Esophagus (tissue), 2 donors: Measurements from ENCODE around the gene FUT9. TPM values are rescaled to one million over a fixed set of nuclear protein-coding genes. Genes with fewer than 3 reads are reported as not detected.
"Not testable (repeated sequence)": the region's sequence is repeated elsewhere in the genome, so short reads cannot be mapped to it uniquely, and the experiment has no call there.

Experiments used
- H3K27ac ChIP-seq, 2 donors: one replicate each; pipeline ENCODE4 v1.5.1; 2013; ENCODE audit warnings: low read depth in 2 of 2, mild to moderate bottlenecking in 2 of 2, inconsistent platforms in 1 of 2, low read length in 1 of 2, moderate library complexity in 1 of 2
- H3K27me3 ChIP-seq, 2 donors: one replicate each; pipeline ENCODE4 v1.6.1; 2013; ENCODE audit warnings: low read length in 2 of 2, control low read depth in 1 of 2, mild to moderate bottlenecking in 1 of 2; ENCODE audit not compliant: insufficient read depth in 2 of 2, control insufficient read depth in 1 of 2
- H3K36me3 ChIP-seq, 2 donors: one replicate each; pipeline ENCODE4 v1.6.1; 2013; ENCODE audit warnings: low read length in 1 of 2; ENCODE audit not compliant: control insufficient read depth in 2 of 2, insufficient read depth in 2 of 2
- H3K4me1 ChIP-seq, 2 donors: one replicate each; pipeline ENCODE4 v1.6.1; 2013; ENCODE audit warnings: low read length in 1 of 2; ENCODE audit not compliant: control insufficient read depth in 2 of 2, insufficient read depth in 2 of 2
- H3K4me3 ChIP-seq, 2 donors: one replicate each; pipeline ENCODE4 v1.5.1; 2013; ENCODE audit warnings: low read length in 2 of 2, mild to moderate bottlenecking in 2 of 2, low read depth in 1 of 2, moderate library complexity in 1 of 2
- H3K9me3 ChIP-seq, 2 donors: one replicate each; pipeline ENCODE4 v1.6.1; 2013; ENCODE audit warnings: mild to moderate bottlenecking in 2 of 2, low read depth in 1 of 2, low read length in 1 of 2, moderate library complexity in 1 of 2; ENCODE audit not compliant: control insufficient read depth in 2 of 2, insufficient read depth in 1 of 2
- whole genome bisulfite sequencing, 2 donors: extraction: QIAGEN DNeasy Blood & Tissue Kit; methylation state at CpG; one replicate each; pipeline ENCODE4 v1.1.7; 2013; 5-methylcytosine and 5-hydroxymethylcytosine counted together
- polyA plus RNA-seq, 2 donors: library from polyadenylated mRNA; stranded (reverse); fragments of 200-250 nt; gene quantifications; one replicate each; pipeline ENCODE4 v1.2.3, GENCODE V29; 2013
- donor health status: healthy with polysubstance abuse.
- donor health status: Bipolar disorder and iron deficiency.

The FUT9 gene
- polyA plus RNA-seq, 2 donors = under 0.01 TPM; not detected in 1

DNA sequence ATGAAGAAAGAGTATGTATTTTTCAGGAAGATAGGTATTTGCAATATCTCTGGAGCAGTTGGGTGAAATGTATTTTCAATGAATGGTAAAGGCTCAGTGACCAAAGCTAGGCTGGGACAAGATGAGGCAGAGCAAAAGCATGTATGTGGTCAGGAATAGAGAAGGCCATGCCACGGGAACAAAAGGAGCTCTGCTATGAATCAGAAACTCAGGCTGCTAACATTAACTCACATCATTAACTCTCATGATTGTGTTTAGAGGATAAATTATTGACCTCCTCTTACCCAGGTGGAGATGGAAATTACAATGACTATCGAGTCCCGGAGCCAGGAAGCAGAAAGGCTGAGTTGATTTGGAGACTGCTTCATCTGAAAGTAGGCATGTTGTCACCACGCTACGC, 220.2 kb downstream of the FUT9 start:
- Histone ChIP-seq H3K27ac (no peak overlapping the region), H3K4me3 (no peak overlapping the region), H3K36me3 (no peaks in the 10 kb centered on the region), H3K27me3 (no peaks in the 10 kb centered on the region), H3K4me1 (no peaks in the 10 kb centered on the region), H3K9me3 (peaks cover 0 to 3% of the 10 kb centered on the region in 2 donors)
- 81 to 89% methylated on average over 5 of the region's 5 CpGs for WGBS, 2 donors

DNA sequence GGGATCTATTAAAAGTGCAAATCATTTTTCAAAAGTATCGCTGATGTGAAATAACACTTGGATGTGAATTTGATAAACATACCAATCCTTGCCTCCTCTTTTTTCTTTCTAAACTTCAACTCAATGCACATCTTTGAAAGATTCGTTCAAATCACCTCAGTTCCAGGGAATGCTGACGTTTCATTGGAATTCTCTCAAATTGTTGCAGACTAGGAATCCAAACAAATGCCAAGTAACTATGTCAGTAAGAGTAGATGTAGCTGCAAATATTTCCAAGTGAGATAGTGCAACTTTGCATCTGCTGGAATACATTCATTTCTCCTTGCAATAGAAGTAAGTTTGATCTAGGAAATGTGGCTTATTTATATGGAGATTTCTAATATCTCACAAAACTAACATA, 220.7 kb downstream of the FUT9 start:
- 41 to 49% methylated on average over 3 of the region's 3 CpGs for WGBS, 2 donors
- Histone ChIP-seq H3K27me3 (no peaks in the 10 kb centered on the region), H3K9me3 (peaks cover 0 to 3% of the 10 kb centered on the region in 2 donors), H3K4me3 (no peak overlapping the region), H3K36me3 (no peaks in the 10 kb centered on the region), H3K27ac (no peak overlapping the region), H3K4me1 (no peaks in the 10 kb centered on the region)

- H3K27ac ChIP-seq = no peak overlapping the region
- no peaks in the 10 kb centered on the region for H3K27me3 ChIP-seq
- H3K4me3 ChIP-seq = no peak overlapping the region
- H3K9me3 ChIP-seq = no peaks in the 10 kb centered on the region
- WGBS, 2 donors = 43 to 50% methylated on average over 3 of the region's 3 CpGs
- H3K36me3 ChIP-seq = no peaks in the 10 kb centered on the region
- no peaks in the 10 kb centered on the region for H3K4me1 ChIP-seq
These were observed 222.0 kb downstream of the FUT9 start for GRCh38 chr6:96237638-96238347.

GRCh38 chr6:96246563-96246962, 230.8 kb downstream of the FUT9 start:
- no peaks in the 10 kb centered on the region for H3K9me3 ChIP-seq
- no peak overlapping the region for H3K4me3 ChIP-seq
- H3K27ac ChIP-seq = no peak overlapping the region
- no peaks in the 10 kb centered on the region for H3K36me3 ChIP-seq
- WGBS, 2 donors = 38 to 54% methylated on average over 2 of the region's 2 CpGs
- H3K27me3 ChIP-seq = no peaks in the 10 kb centered on the region
- H3K4me1 ChIP-seq = no peaks in the 10 kb centered on the region

DNA sequence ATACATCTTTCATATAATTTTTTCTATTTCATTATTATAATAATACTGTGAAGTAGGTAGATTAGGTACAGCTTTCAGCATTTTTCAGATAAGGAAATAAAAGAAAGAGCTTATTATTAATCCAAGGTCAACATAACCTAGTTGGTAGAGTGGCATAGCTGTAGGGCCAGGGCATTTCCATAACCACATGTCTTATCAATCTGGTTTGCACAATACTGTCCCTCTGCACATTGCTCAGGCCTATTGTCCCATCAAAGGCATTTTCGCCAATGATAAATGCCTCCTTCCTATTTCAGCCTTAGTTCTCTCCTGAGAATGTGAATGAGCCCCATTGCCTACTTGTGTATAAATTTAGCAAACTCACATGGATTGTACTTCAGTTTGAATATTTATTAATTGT, 234.0 kb downstream of the FUT9 start:
- no peak overlapping the region for H3K27ac ChIP-seq
- 68 to 77% methylated on average over 1 of the region's 1 CpG for WGBS, 2 donors
- no peaks in the 10 kb centered on the region for H3K9me3 ChIP-seq
- H3K4me3 ChIP-seq = no peak overlapping the region
- H3K27me3 ChIP-seq = no peaks in the 10 kb centered on the region
- H3K36me3 ChIP-seq = no peaks in the 10 kb centered on the region
- no peaks in the 10 kb centered on the region for H3K4me1 ChIP-seq

DNA sequence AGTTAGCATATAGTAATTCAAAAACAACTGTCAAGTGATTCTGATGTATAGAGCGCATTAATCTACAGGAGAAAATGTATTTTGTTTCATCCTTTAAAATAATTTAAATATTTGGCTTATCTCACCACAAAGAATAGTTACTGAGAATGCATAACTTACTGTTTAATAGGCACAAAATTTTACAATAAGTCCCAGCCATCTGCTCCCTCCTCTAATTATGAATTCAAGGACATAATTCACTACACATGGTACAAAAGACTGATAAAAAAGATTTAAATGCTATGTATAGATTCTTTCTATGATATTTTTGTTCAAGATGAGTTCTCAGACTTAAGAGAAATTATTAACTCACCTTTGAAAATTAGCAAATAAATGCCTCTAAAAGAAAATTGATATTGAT, 242.0 kb downstream of the FUT9 start:
- Histone ChIP-seq H3K27me3 (no peaks in the 10 kb centered on the region), H3K27ac (no peak overlapping the region), H3K4me3 (no peak overlapping the region), H3K4me1 (no peaks in the 10 kb centered on the region), H3K36me3 (no peaks in the 10 kb centered on the region), H3K9me3 (peaks cover 0 to 3% of the 10 kb centered on the region in 2 donors)
- WGBS, 2 donors = 84 to 91% methylated on average over 1 of the region's 1 CpG

DNA sequence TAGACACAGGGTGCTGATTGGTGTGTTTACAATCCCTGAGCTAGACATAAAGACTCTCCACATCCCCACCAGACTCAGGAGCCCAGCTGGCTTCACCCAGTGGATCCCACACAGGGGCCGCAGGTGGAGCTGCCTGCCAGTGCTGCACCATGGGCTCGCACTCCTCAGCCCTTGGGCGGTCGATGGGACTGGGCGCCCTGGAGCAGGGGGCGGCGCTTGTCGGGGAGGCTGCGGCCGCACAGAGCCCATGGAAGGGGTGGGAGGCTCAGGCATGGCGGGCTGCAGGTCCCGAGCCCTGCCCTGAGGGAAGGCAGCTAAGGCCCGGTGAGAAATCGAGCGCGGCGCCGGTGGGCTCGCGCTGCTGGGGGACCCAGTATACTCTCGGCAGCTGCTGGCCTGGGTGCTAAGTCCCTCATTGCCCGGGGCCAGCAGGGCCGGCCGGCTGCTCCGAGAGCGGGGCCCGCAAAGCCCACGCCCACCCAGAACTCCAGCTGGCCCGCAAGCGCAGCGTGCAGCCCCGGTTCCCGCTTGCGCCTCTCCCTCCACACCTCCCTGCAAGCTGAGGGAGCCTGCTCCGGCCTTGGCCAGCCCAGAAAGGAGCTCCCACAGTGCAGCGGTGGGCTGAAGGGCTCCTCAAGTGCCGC, 245.1 kb downstream of the FUT9 start:
- not testable (repeated sequence) for H3K27ac ChIP-seq, H3K9me3 ChIP-seq, H3K36me3 ChIP-seq, H3K27me3 ChIP-seq, H3K4me1 ChIP-seq, H3K4me3 ChIP-seq
- WGBS, 2 donors = 94 to 98% methylated on average over 36 to 37 of the region's 37 CpGs
